Fibroblast of skin of right biceps (primary cell): ENCODE data around the gene TULP1.

ENCODE experiments used
- DNase-seq: peaks from one replicate; pipeline ENCODE4 v3.0.0-alpha.2; 2013

Gene TULP1

DNA sequence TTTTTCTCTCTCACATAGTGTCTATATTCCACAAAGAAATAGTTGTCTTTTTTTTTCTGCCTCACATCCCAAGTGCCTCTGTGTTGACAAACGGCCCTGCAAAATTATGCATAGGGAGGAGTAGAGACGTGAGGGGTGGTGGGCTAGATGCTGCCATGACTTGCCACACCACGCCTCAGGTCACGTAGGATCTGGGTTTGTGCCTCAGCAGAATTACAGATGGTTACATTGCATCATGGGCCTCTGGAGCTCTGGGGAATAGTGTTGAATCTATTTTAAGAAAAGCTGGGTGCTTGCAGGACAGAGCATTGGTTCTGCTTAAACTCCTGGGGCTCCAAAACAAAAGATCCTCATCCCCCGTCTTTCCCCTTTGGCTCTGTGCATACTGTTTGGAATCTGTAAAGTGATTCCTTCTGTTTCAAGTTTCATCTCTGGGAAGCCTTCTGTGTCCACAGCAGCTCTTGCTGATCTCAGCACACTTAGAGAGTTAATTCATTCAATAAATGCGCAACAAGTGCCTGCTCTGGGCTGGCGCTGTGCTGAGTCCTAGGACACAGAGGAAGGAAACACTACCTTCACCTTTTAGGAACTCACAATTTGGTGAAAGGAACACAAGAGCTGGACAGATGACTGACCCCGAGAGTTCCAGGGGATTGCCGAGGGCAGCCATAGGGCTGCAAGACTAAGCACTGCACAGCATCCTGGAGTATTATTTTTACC lies 58.1 kb downstream of the TULP1 start:
- DNase-seq: no peak

DNA sequence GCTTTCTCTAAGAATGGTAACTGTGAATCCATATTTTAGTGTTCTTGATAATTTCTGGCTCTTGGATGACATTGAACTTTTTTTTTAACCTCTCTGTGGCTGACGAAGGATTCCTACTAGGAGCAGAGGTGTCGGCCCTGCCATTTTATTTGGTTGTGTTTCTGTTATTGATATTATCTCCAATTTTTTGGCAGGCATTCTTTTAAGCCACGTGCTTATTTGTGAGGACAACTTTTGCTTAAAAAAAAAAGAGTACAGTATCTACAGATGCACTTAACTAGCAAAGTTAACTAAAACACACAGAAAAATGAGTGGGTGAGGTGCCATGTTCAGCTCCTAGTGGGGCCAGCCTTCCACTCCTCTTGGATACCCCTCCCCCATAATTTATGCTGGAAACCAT lies 59.5 kb downstream of the TULP1 start:
- no peak for DNase-seq

DNA sequence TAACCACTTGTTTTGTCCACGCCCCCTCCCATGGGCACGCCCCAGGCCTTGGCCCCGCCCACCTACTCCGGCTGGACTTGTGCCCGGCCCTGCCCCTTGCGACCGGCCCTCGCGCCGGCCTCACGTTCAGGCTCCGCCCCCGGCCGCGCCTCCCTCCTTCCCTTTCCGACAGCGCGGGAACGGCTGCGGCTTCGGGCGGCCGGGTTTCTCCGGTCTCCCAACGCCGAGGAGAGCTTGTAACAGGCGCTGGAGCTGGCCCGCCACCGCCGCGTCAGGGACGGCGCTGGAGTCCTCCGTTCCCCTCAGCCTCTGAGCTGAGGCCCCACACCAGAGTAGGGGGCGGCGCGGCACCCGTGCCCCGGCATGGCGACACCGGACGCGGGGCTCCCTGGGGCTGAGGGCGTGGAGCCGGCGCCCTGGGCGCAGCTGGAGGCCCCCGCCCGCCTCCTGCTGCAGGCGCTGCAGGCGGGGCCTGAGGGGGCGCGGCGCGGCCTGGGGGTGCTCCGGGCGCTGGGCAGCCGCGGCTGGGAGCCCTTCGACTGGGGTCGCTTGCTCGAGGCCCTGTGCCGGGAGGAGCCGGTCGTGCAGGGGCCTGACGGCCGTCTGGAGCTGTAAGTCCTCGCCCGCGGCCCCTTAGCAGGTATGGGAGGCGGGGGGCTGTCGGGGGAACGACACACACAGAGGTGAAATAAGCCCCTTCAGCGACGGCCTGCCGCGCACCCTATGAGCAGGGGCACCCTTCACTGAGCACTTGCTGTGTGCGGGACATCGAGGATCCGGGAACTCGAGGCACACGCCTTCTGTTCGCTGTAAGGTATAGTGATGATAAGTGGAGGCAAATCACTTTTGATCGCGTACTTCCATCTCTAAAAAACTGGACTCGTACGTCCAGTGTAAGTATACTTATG lies 60.3 kb downstream of the TULP1 start, which contains the start of gene FANCE:
Gene FANCE, plus strand, starts transcription at position 156 of the 908 bp plus-strand sequence. Its CDS starts 208 bp downstream, at position 364.
- peak; percentile 89 for DNase-seq

DNA sequence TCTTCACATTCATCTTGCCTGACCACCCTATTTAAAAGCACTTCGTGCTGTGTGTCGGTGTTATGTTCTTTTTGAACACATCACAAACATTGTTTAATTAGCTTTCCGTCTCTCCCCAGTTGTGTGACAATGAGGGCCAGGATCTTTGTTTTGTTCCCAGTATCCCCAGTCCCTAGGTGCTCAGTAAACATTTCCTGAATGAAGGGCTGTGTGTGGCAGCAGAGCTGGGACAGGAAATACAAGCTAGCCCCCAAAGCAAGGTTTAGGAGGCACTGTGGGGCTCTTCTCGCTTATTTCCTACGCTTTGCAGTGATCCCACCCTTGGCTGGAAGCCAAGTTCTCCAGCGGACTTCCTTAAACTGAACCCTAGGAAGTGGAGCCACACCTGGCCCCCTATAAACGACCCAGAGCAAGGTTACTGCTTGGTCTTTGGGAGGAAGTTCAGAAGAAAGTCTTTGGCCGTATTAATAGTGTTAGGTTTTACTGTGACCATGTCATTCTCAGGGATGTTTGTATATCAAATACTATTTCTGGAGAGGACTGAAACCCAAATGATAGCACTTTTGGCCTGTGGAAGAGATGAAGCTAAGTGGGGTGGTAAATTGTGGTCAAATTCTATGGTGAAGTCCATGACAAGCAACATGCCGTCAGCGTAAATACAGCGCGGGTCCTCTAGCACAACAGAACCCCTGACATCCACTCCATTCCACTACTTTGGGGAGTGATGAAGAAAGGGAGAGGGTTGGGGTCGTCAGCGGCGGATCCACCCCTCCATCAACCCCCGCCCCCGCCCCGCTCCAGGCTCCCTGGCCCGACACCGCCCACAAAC lies 61.1 kb downstream of the TULP1 start:
- DNase-seq: no peak

DNA sequence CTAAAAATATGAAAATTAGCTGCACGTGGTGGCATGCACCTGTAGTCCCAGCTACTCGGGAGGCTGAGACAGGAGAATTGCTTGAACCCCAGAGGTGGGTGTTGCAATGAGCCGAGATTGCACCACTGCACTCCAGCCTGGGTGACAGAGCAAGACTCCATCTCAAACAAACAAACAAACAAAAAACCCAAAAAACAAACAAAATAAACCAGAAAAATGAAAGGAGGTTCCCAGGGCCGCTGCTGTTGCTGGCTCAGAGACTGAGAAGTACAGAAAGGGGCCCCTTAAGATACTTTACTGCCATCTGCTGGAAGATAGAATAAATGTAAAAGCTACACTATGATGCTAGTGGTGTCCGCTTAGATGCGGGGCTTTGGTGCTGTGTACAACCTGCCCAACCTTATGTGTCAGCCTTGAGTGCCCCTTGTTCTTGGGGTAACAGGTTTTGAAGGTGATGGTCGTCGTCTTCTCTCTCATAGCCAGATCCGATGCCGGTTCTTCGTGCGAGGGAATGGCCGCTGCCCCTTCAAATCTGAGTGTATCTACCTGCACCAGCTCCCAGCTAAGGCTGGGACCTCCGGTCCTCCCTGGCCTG lies 63.3 kb downstream of the TULP1 start:
- peak; percentile 64 for DNase-seq

DNA sequence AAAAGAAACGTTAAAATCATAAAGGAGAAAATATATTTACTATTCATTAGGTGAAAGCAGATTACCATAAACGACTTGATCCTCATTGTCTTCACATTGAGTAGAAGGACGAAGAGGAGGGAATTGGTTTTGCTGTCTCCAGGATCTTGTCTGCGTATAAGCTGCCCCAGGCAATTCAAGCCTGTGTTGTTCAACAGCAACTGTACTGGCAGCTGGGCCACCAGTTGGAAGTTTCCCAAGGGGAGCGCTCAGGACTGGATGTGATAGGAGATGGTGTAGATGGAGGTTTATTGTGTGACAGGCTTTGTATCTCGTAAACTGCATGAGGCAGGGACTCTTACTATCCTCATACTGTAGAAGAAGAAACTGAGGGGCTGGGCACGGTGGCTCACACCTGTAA lies 64.5 kb downstream of the TULP1 start:
- DNase-seq: no peak
